Measurements from ENCODE around the gene SCAF8.
"Not testable (repeated sequence)": the region's sequence is repeated elsewhere in the genome, so short reads cannot be mapped to it uniquely, and the experiment has no call there.

Gene SCAF8

DNA sequence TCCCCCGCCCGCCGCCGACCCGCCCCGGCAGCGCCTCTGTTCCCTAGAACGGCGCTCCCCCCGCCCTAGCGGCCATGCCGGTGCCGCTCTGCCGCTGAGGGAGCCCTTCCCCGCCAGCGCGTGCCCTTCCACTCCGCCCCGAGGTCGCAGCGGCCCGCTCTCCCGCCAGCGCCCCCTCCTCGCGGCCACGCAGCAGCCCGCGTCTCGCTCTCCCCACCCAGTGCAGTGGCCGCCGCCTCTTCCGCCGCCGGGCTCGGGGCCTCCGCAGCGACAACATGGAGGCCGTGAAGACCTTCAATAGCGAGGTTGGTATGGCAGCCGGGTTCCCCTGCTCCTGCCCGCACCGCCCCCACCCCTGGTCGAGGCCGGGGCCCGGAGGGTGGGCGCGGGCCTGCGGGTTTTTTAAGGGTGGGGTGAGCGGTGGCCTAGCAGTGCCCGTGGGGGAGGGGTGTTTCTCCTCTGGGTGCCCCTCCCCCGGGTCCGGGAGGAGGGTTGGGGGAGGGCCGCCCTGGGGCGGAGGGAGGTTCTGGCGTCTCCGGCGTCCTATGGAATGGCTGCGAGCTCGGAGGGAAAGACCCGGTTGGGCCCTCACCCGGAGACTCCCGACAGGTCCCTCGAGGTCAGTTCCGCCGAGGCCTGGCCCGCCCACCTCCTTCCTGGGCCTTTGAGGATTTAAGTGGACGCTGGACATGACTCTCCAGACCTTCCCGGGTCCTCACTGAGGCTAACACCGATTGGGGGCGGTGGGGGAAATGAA, 588 bp downstream of the SCAF8 start:
- DNase-seq: peak; percentile 93

GRCh38 chr6:154736618-154737259, 3.5 kb downstream of the SCAF8 start:
- DNase-seq: no peak

- DNase-seq: no peak
Observed at GRCh38 chr6:154737424-154737823, 4.2 kb downstream of the SCAF8 start.

- no peak for DNase-seq
Observed at GRCh38 chr6:154738551-154738961, 5.3 kb downstream of the SCAF8 start.

GRCh38 chr6:154740658-154741057, 7.4 kb downstream of the SCAF8 start:
- no peak for DNase-seq

- no peak for DNase-seq
Observed at GRCh38 chr6:154742891-154743290, 9.7 kb downstream of the SCAF8 start.

- not testable (repeated sequence) for DNase-seq
Observed at GRCh38 chr6:154744029-154744745, 11.0 kb downstream of the SCAF8 start.

- no peak for DNase-seq
Observed at GRCh38 chr6:154745243-154745642, 12.0 kb downstream of the SCAF8 start.

DNA sequence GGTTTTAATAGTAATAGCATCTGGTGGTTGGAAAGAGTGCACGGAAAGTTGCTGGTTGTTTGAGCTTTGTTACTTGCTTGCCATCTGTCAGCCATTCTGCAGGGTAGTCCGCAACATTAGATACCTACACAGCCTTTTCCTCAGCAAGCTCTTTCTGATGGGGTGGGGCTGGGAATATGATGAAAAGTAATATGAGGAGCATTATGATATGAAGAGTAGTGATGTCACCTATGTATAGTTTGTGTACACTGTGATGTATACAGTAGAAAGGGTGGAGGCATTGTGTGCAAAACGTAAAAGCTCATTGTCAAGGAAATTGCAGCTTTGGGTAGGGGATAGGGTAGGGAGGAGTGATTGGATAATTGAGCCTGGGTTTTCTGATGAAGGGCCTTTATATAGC, 16.1 kb downstream of the SCAF8 start:
- DNase-seq: no peak

GRCh38 chr6:154751011-154751800, 18.0 kb downstream of the SCAF8 start:
- DNase-seq: no peak

- DNase-seq: no peak
Observed at GRCh38 chr6:154752022-154752421, 18.8 kb downstream of the SCAF8 start.

- no peak for DNase-seq
Observed at GRCh38 chr6:154754152-154754551, 20.9 kb downstream of the SCAF8 start.

DNA sequence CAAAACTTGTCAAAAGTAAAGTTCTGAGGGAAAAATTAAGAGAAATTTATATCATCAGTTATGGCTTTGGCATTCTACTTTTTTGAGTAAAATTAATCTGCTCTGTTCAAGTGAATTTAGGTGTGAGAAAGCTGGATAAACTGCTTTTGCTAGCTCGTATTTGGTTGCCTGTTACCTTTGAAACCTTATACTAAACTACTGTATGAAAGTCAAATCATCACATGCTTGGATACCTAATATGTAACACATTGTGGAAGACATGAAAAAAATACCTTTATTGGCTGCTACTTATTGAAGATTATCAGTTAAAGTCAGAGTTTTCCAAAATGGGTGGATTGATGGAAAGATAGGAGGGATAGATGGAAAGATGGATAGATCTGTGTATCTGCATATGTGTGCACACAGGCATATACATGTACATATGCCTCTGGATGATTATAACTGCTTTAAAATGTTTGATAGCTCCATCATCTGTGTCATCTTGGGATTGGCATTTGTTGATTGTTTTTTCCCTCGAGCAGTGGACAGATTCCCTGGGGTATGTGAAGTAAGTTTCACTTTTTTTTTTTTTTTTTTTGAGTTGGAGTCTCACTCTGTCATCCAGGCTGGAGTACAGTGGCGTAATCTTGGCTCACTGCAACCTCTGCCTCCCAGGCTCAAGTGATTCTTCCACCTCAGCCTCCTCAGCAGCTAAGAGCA, 24.3 kb downstream of the SCAF8 start:
- no peak for DNase-seq

DNA sequence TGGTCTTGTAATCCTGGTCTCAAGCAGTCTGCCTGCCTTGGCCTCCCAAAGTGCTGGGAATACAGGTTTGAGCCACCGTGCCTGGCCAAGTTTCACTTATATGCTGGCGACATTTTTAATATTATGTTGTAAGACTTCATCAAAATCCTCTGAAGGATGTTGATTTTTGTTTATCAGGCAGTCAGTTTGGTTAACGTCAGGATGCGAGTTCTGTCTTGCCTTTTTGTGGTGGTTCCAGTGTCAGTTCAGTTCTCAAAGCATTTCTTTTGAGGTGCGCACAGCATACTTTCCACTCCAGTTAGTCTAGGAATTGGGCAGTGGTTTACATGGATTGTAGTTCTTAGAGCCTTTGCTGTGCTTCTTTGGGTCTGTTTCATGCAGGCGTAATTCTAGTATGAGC, 24.9 kb downstream of the SCAF8 start:
- DNase-seq: no peak

- DNase-seq: no peak
Observed at GRCh38 chr6:154763650-154764049, 30.4 kb downstream of the SCAF8 start.

DNA sequence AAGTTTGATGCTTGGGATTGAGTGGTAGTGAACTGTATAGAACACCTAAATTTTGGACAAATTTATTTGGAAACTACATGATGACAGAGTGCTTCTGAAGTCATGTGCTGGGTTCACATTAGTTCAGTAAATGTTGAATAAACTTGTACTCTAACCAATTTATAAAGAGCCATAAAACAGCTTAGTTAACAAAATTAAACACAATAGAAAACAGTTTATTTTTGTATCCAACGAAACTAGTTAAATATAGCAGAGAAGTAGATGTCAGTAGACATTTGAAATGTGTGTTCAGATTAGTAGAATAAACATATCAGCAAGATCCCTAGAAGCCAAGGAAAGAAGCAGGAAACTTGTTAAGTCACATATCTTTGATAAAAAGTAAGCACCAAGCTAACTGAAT, 32.1 kb downstream of the SCAF8 start:
- DNase-seq: no peak

- DNase-seq: no peak
Observed at GRCh38 chr6:154766288-154766687, 33.1 kb downstream of the SCAF8 start.

GRCh38 chr6:154767003-154767723, 33.9 kb downstream of the SCAF8 start:
- no peak for DNase-seq

- DNase-seq: no peak
Observed at GRCh38 chr6:154768280-154768679, 35.1 kb downstream of the SCAF8 start.

- DNase-seq: no peak
Observed at GRCh38 chr6:154773610-154774089, 40.4 kb downstream of the SCAF8 start.

DNA sequence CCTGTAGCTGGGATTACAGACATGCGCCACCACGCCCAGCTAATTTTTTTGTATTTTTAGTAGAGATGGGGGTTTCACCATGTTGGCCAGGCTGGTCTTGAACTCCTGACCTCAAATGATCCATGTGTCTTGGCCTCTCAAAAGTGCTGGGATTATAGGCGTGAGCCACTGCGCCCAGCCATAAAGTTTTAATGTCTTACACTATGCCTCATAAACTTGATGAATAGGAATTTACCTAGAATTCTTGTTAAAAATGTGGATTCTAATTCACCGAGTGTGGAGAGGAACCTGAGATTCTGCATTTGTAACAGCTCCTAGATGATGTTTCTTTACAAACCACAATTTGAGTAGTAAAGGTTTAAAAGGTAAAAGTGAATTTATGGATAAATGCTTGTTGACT, 45.9 kb downstream of the SCAF8 start:
- DNase-seq: not testable (repeated sequence)

GRCh38 chr6:154782193-154782592, 49.0 kb downstream of the SCAF8 start:
- no peak for DNase-seq
